SW480 (cell line): ENCODE data around the gene C4orf50.
"Not testable (repeated sequence)": the region's sequence is repeated elsewhere in the genome, so short reads cannot be mapped to it uniquely, and the experiment has no call there.

ENCODE experiments used
- DNase-seq: peaks from one replicate; pipeline ENCODE4 v3.0.0-alpha.2; 2016; ENCODE audit warnings: low spot score

Gene C4orf50

GRCh38 chr4:5969336-5969735, 48.9 kb downstream of the C4orf50 start:
- no peak for DNase-seq

GRCh38 chr4:5968246-5968645, 50.0 kb downstream of the C4orf50 start:
- no peak for DNase-seq

GRCh38 chr4:5967783-5968182, 50.4 kb downstream of the C4orf50 start:
- no peak for DNase-seq

GRCh38 chr4:5965225-5965624, 53.0 kb downstream of the C4orf50 start:
- no peak for DNase-seq

GRCh38 chr4:5964030-5964429, 54.2 kb downstream of the C4orf50 start:
- DNase-seq, result no peak

GRCh38 chr4:5963611-5964010, 54.6 kb downstream of the C4orf50 start:
- DNase-seq, result no peak

GRCh38 chr4:5962416-5962815, 55.8 kb downstream of the C4orf50 start:
- DNase-seq, result no peak

GRCh38 chr4:5960252-5960880, 57.9 kb downstream of the C4orf50 start:
- no peak for DNase-seq

GRCh38 chr4:5959211-5959982, 58.8 kb downstream of the C4orf50 start:
- DNase-seq, result no peak

GRCh38 chr4:5958199-5958735, 60.0 kb downstream of the C4orf50 start:
- no peak for DNase-seq

GRCh38 chr4:5957076-5957475, 61.2 kb downstream of the C4orf50 start:
- no peak for DNase-seq

GRCh38 chr4:5956285-5957021, 61.8 kb downstream of the C4orf50 start:
- peak; percentile 24 for DNase-seq

- DNase-seq, result no peak
These were observed 62.4 kb downstream of the C4orf50 start for GRCh38 chr4:5955856-5956255.

GRCh38 chr4:5955201-5955821, 62.9 kb downstream of the C4orf50 start:
- DNase-seq, result peak; percentile 6

GRCh38 chr4:5954056-5954760, 64.0 kb downstream of the C4orf50 start:
- no peak for DNase-seq

GRCh38 chr4:5952975-5953951, 65.0 kb downstream of the C4orf50 start:
- no peak for DNase-seq

- DNase-seq, result no peak
These were observed 65.8 kb downstream of the C4orf50 start for GRCh38 chr4:5952286-5952974.

- not testable (repeated sequence) for DNase-seq
These were observed 71.6 kb downstream of the C4orf50 start for GRCh38 chr4:5946653-5947052.

- no peak for DNase-seq
These were observed 72.3 kb downstream of the C4orf50 start for GRCh38 chr4:5945936-5946335.

GRCh38 chr4:5945171-5945570, 73.1 kb downstream of the C4orf50 start:
- no peak for DNase-seq
